ENCODE results near the gene METRN.

METRN gene

GRCh38 chr16:762595-763268 lies 47.8 kb downstream of the METRN start:
- DNase-seq = no peak

- DNase-seq = no peak
These were observed 48.7 kb downstream of the METRN start for GRCh38 chr16:763369-764183.

GRCh38 chr16:764184-764750 lies 49.3 kb downstream of the METRN start:
- no peak for DNase-seq

DNA sequence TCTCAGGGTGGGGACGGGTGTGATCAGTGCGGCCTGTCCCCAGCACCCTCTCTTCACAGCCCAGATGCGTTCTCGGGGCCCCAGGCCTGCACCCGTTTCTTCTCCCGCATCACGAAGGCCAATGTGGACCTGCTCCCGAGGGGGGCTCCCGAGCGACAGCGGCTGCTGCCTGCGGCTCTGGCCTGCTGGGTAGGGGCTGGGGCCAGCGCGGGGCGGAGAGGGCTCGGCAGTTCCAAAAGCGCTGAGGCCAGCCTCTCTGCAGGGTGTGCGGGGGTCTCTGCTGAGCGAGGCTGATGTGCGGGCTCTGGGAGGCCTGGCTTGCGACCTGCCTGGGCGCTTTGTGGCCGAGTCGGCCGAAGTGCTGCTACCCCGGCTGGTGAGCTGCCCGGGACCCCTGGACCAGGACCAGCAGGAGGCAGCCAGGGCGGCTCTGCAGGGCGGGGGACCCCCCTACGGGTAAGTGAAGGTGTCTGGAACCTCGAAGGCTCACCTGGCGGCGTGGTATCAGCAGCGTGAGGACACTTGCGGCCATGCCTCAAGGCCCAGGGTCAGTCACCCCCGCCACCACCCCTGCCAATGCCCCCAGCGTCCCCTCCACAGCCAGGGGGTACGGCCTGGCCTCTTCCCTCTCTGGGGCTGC lies 50.0 kb downstream of the METRN start:
- no peak for DNase-seq

- no peak for DNase-seq
These were observed 50.6 kb downstream of the METRN start for GRCh38 chr16:765488-765865.

- DNase-seq = no peak
These were observed 51.3 kb downstream of the METRN start for GRCh38 chr16:766008-766819.

DNA sequence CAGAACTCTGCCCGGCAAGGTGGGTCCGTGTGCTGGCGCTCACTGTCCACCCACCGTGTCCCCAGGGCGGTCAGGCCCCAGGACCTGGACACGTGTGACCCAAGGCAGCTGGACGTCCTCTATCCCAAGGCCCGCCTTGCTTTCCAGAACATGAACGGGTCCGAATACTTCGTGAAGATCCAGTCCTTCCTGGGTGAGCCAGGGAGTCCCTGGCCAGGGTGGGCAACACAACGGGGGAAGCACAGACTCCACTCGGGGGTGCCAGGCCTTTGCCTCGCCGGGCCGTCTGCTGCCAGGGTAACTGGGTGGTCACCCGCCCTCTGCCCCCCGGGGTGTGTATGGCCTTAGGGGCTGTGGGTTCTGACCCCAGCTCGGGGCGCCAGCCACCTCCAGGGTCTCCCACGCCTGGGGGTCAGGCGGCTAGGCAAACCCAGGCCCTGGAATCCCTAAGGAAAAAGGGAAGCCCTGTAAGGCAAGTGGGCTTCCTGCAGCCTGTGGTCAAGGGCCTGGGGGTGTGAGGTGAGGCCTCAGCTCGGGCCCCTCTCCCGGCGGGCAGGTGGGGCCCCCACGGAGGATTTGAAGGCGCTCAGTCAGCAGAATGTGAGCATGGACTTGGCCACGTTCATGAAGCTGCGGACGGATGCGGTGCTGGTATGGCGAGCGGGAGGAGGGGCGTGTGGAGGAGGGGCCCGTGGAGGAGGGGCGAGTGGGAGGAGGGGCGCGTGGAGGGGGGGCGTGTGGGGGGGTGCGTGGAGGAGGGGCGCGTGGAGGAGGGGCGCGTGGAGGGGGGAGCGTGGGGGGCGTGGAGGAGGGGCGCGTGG lies 52.1 kb downstream of the METRN start:
- no peak for DNase-seq

DNA sequence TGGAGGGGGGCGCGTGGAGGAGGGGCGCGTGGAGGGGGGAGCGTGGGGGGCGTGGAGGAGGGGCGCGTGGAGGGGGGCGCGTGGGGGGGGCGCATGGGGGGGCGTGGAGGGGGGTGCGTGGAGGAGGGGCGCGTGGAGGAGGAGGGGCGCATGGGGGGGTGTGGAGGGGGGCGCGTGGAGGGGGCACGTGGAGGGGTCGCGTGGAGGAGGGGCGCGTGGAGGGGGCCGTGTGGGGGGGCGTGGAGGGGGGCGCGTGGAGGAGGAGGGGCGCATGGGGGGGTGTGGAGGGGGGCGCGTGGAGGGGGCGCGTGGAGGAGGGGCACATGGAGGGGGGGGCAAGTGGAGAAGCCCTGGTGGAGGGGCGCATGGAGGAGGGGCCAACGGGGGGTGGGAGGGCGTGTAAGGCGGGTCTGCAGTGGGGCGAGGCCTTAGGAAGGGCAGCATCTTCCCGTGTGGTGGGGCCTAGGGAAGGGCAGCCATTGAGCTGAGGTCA lies 52.9 kb downstream of the METRN start:
- no peak for DNase-seq

DNA sequence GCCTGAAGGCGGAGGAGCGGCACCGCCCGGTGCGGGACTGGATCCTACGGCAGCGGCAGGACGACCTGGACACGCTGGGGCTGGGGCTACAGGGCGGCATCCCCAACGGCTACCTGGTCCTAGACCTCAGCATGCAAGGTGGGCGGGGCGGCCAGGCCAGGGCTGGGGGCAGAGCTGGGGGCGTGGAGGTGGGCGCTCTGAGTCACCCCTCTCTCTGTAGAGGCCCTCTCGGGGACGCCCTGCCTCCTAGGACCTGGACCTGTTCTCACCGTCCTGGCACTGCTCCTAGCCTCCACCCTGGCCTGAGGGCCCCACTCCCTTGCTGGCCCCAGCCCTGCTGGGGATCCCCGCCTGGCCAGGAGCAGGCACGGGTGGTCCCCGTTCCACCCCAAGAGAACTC lies 53.5 kb downstream of the METRN start:
- DNase-seq = no peak
